ACHN (cell line): Measurements from ENCODE around the gene AGPS.

Experiments
- DNase-seq: peaks from one replicate; pipeline ENCODE4 v3.0.0-alpha.2; 2015
- in situ Hi-C: cut with HindIII; loops from 2 replicates; pipeline ENCODE4 v1.10.0; 2017; ENCODE audit warnings: low sequenced_read_pairs, low pct_ligation_motif_present, low pct_unique_long_range_greater_than_20kb

Gene AGPS

GRCh38 chr2:177379354-177379753 lies 13.2 kb upstream of the AGPS start:
- DNase-seq, result no peak
- in situ Hi-C loops, result no loop called here

GRCh38 chr2:177380181-177380580 lies 12.4 kb upstream of the AGPS start:
- in situ Hi-C loops, result no loop called here
- DNase-seq, result no peak

- in situ Hi-C loops, result no loop called here
- no peak for DNase-seq
Measured at GRCh38 chr2:177383935-177384334, 8.6 kb upstream of the AGPS start.

GRCh38 chr2:177385151-177385550 lies 7.4 kb upstream of the AGPS start:
- no peak for DNase-seq
- in situ Hi-C loops, result no loop called here

- in situ Hi-C loops, result no loop called here
- no peak for DNase-seq
Measured at GRCh38 chr2:177391822-177392372, 676 bp upstream of the AGPS start.

GRCh38 chr2:177393203-177393755 lies 706 bp downstream of the AGPS start:
- in situ Hi-C loops, result no loop called here
- no peak for DNase-seq

- in situ Hi-C loops, result no loop called here
Measured at GRCh38 chr2:177393824-177394593, 1.4 kb downstream of the AGPS start.

GRCh38 chr2:177394594-177394973 lies 2.0 kb downstream of the AGPS start:
- in situ Hi-C loops, result no loop called here
- no peak for DNase-seq

More at GRCh38 chr2:177393824-177394593, 1.4 kb downstream of the AGPS start:
- no peak for DNase-seq

- in situ Hi-C loops, result no loop called here
- DNase-seq, result no peak
Measured at GRCh38 chr2:177395351-177396065, 2.9 kb downstream of the AGPS start.

- in situ Hi-C loops, result no loop called here
- DNase-seq, result peak; percentile 76
Measured at GRCh38 chr2:177396703-177397460, 4.3 kb downstream of the AGPS start.

GRCh38 chr2:177397481-177398289 lies 5.1 kb downstream of the AGPS start:
- DNase-seq, result peak; percentile 67
- in situ Hi-C loops, result no loop called here

- DNase-seq, result no peak
- in situ Hi-C loops, result no loop called here
Measured at GRCh38 chr2:177398290-177398683, 5.7 kb downstream of the AGPS start.

- in situ Hi-C loops, result no loop called here
- DNase-seq, result no peak
Measured at GRCh38 chr2:177398791-177399190, 6.2 kb downstream of the AGPS start.

- in situ Hi-C loops, result no loop called here
- no peak for DNase-seq
Measured at GRCh38 chr2:177399376-177399775, 6.8 kb downstream of the AGPS start.

- DNase-seq, result no peak
- in situ Hi-C loops, result no loop called here
Measured at GRCh38 chr2:177400337-177400923, 7.9 kb downstream of the AGPS start.

- in situ Hi-C loops, result no loop called here
Measured at GRCh38 chr2:177402096-177402495, 9.5 kb downstream of the AGPS start.

GRCh38 chr2:177403838-177404237 lies 11.3 kb downstream of the AGPS start:
- DNase-seq, result no peak
- in situ Hi-C loops, result no loop called here

More at GRCh38 chr2:177402096-177402495, 9.5 kb downstream of the AGPS start:
- DNase-seq, result no peak

GRCh38 chr2:177404243-177404642 lies 11.7 kb downstream of the AGPS start:
- in situ Hi-C loops, result no loop called here
- DNase-seq, result no peak
